Hepatocyte (in vitro differentiated cells): ENCODE measurements around the gene OGDH. TPM values are rescaled to one million over a fixed set of nuclear protein-coding genes. Genes with fewer than 3 reads are reported as not detected.
A peak's percentile ranks its signal among the peaks of the same experiment; 100 is the strongest.

ENCODE experiments used
- DNase-seq: peaks from one replicate; pipeline ENCODE4 v3.0.0-alpha.2; 2016; ENCODE audit warnings: low spot score
- H2AFZ ChIP-seq: fragments of 200-600 bp; sonication (generic); 2 replicates; pipeline ENCODE4 v1.6.0; 2016; ENCODE audit warnings: antibody characterized with exemption, mild to moderate bottlenecking
- H3K27ac ChIP-seq: fragments of 200-600 bp; sonication (generic); 2 replicates; pipeline ENCODE4 v1.5.1; 2016; ENCODE audit warnings: mild to moderate bottlenecking
- H3K27me3 ChIP-seq: fragments of 200-600 bp; sonication (generic); 2 replicates; pipeline ENCODE4 v1.6.1; 2016
- H3K36me3 ChIP-seq: fragments of 200-600 bp; sonication (generic); replicated peaks from 2 replicates; pipeline ENCODE4 v1.5.1; 2016; ENCODE audit warnings: low read depth; ENCODE audit not compliant: insufficient read depth
- H3K4me1 ChIP-seq: fragments of 200-600 bp; sonication (generic); 2 replicates; pipeline ENCODE4 v1.5.1; 2016; ENCODE audit warnings: mild to moderate bottlenecking, moderate library complexity; ENCODE audit not compliant: insufficient read depth
- H3K4me2 ChIP-seq: fragments of 200-600 bp; sonication (generic); 2 replicates; pipeline ENCODE4 v1.6.0; 2016
- H3K4me3 ChIP-seq: fragments of 200-600 bp; sonication (generic); 2 replicates; pipeline ENCODE4 v1.5.1; 2016; ENCODE audit warnings: mild to moderate bottlenecking
- H3K79me2 ChIP-seq: fragments of 200-600 bp; sonication (generic); 2 replicates; pipeline ENCODE4 v1.6.0; 2017; ENCODE audit warnings: mild to moderate bottlenecking
- H3K9me2 ChIP-seq: fragments of 200-600 bp; sonication (generic); replicated peaks from 2 replicates; pipeline ENCODE4 v1.6.0; 2017; ENCODE audit warnings: mild to moderate bottlenecking; ENCODE audit not compliant: insufficient read depth
- H3K9me3 ChIP-seq: fragments of 200-600 bp; sonication (generic); 2 replicates; pipeline ENCODE4 v1.5.1; 2016; ENCODE audit warnings: low read depth, mild to moderate bottlenecking
- H4K20me1 ChIP-seq: fragments of 200-600 bp; sonication (generic); 2 replicates; pipeline ENCODE4 v1.6.0; 2016; ENCODE audit warnings: mild to moderate bottlenecking; ENCODE audit not compliant: insufficient read depth, poor library complexity, severe bottlenecking
- CTCF ChIP-seq: fragments of 200-600 bp; sonication (generic); IDR thresholded peaks from 2 replicates; pipeline ENCODE4 v1.5.1; 2016; ENCODE audit warnings: antibody characterized with exemption, mild to moderate bottlenecking; ENCODE audit not compliant: poor library complexity
- EZH2 ChIP-seq: fragments of 200-600 bp; sonication (generic); IDR thresholded peaks from 2 replicates; pipeline ENCODE4 v1.6.1; 2016; ENCODE audit warnings: antibody characterized with exemption, mild to moderate bottlenecking, borderline replicate concordance
- EZH2phosphoT487 ChIP-seq: fragments of 200-600 bp; sonication (generic); IDR thresholded peaks from one replicate; pipeline ENCODE4 v1.6.1; 2018; ENCODE audit warnings: antibody characterized with exemption, mild to moderate bottlenecking, low read depth, moderate library complexity; ENCODE audit not compliant: unreplicated experiment, severe bottlenecking
- WGBS: methylation state at CpG from one replicate; pipeline ENCODE4 v1.1.6; 2016; ENCODE audit warnings: low lambda C conversion rate; ENCODE audit errors: missing lambda C conversion rate; 5-methylcytosine and 5-hydroxymethylcytosine counted together
- polyA plus RNA-seq: library from polyadenylated mRNA; unstranded; fragments of >200 nt; fragmentation: Nextera tagmentation; extraction: Ambion mirVana; gene quantifications from 2 replicates; pipeline ENCODE4 v1.2.1, GENCODE V29; 2016
- total RNA-seq: library from RNA; depleted of rRNA; stranded (reverse); fragments of >200 nt; gene quantifications from 2 replicates; pipeline ENCODE4 v1.2.3, GENCODE V29; 2014

Gene OGDH
- total and polyA plus RNA-seq, 2 experiments from 2014 or later, result 40.8 to 65.3 TPM

GRCh38 chr7:44575054-44575453, 31.4 kb upstream of the OGDH start:
- no peak for DNase-seq
- no peaks in the 10 kb centered on the region for H3K27me3 ChIP-seq
- no peaks in the 10 kb centered on the region for H3K36me3 ChIP-seq
- no peaks in the 10 kb centered on the region for H4K20me1 ChIP-seq
- peaks cover 13% of the 10 kb centered on the region for H3K4me1 ChIP-seq
- H3K27ac ChIP-seq, result peak overlapping the region; percentile 88
- no peak overlapping the region for H3K4me3 ChIP-seq
- no peaks in the 10 kb centered on the region for H3K9me2 ChIP-seq
- no peaks in the 10 kb centered on the region for H3K9me3 ChIP-seq
- H3K4me2 ChIP-seq, result peak overlapping the region; percentile 90
- H2AFZ ChIP-seq, result no peak overlapping the region
- H3K79me2 ChIP-seq, result peaks cover 67% of the 10 kb centered on the region
- TF ChIP-seq CTCF (no peak), EZH2 (no peak), EZH2phosphoT487 (no peak)

GRCh38 chr7:44576228-44576627, 30.2 kb upstream of the OGDH start:
- no peak overlapping the region for H3K4me2 ChIP-seq
- H3K27me3 ChIP-seq, result no peaks in the 10 kb centered on the region
- H3K9me2 ChIP-seq, result no peaks in the 10 kb centered on the region
- no peak for TF ChIP-seq EZH2phosphoT487
- TF ChIP-seq CTCF, result no peak
- TF ChIP-seq EZH2, result no peak
- no peak overlapping the region for H3K4me3 ChIP-seq
- no peaks in the 10 kb centered on the region for H4K20me1 ChIP-seq
- H3K27ac ChIP-seq, result no peak overlapping the region
- 94% methylated on average over 2 of the region's 2 CpGs for WGBS
- no peak for DNase-seq
- no peaks in the 10 kb centered on the region for H3K9me3 ChIP-seq
- no peak overlapping the region for H2AFZ ChIP-seq
- H3K79me2 ChIP-seq, result peaks cover 69% of the 10 kb centered on the region
- peaks cover 21% of the 10 kb centered on the region for H3K4me1 ChIP-seq
- no peaks in the 10 kb centered on the region for H3K36me3 ChIP-seq

GRCh38 chr7:44580945-44581878, 25.2 kb upstream of the OGDH start:
- Histone ChIP-seq H3K4me3 (peak overlapping the region; percentile 53), H3K79me2 (peaks cover 39% of the 10 kb centered on the region), H3K36me3 (no peaks in the 10 kb centered on the region), H3K9me2 (no peaks in the 10 kb centered on the region), H3K9me3 (no peaks in the 10 kb centered on the region), H2AFZ (peak overlapping the region; percentile 42), H4K20me1 (no peaks in the 10 kb centered on the region), H3K4me2 (peak overlapping the region; percentile 91), H3K27ac (peak overlapping the region; percentile 85), H3K4me1 (peaks cover 8% of the 10 kb centered on the region), H3K27me3 (no peaks in the 10 kb centered on the region)
- TF ChIP-seq CTCF (no peak), EZH2phosphoT487 (no peak), EZH2 (no peak)
- peak; percentile 45 for DNase-seq
- WGBS, result 21% methylated on average over 30 of the region's 30 CpGs
